ENCODE results near the gene LIN28B. TPM values are rescaled to one million over a fixed set of nuclear protein-coding genes. Genes with fewer than 3 reads are reported as not detected.

LIN28B gene
- total and polyA plus RNA-seq, 8 donors, result 0.09 to 0.44 (median 0.29) TPM; not detected in 2

- intact Hi-C loops (cut with DNase I), result no loop called here
- H3K27me3 ChIP-seq, result no peaks in the 10 kb centered on the region
- TF ChIP-seq, protein P1, sequence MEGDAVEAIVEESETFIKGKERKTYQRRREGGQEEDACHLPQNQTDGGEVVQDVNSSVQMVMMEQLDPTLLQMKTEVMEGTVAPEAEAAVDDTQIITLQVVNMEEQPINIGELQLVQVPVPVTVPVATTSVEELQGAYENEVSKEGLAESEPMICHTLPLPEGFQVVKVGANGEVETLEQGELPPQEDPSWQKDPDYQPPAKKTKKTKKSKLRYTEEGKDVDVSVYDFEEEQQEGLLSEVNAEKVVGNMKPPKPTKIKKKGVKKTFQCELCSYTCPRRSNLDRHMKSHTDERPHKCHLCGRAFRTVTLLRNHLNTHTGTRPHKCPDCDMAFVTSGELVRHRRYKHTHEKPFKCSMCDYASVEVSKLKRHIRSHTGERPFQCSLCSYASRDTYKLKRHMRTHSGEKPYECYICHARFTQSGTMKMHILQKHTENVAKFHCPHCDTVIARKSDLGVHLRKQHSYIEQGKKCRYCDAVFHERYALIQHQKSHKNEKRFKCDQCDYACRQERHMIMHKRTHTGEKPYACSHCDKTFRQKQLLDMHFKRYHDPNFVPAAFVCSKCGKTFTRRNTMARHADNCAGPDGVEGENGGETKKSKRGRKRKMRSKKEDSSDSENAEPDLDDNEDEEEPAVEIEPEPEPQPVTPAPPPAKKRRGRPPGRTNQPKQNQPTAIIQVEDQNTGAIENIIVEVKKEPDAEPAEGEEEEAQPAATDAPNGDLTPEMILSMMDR (IDR thresholded peaks at IDR 0.05), result no peak
- H3K9me3 ChIP-seq, result no peaks in the 10 kb centered on the region
- ATAC-seq (no peak), DNase-seq (no peak)
- no peak overlapping the region for H3K4me3 ChIP-seq
- H3K27ac ChIP-seq, result no peak overlapping the region
- no peaks in the 10 kb centered on the region for H3K36me3 ChIP-seq
- no peaks in the 10 kb centered on the region for H3K4me1 ChIP-seq
Observed at GRCh38 chr6:104928141-104928540, 28.8 kb upstream of the LIN28B start.

DNA sequence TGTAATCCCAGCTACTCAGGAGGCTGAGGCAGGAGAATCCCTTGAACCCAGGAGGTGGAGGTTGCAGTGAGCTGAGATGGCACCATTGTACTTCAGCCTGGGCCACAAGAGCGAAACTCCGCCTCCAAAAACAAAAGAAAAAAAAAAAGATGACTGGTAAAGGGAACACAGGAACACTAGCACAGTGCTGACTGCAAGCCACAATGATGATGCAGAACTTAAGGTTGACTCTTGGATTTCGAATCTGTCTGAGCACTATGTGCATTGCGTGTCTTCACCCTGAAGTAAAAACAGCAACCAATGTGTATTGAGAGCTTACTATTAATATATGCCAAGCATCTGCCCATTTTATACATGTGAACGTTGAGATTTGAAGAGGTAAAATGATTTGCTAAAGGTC, 27.6 kb upstream of the LIN28B start:
- Histone ChIP-seq H3K4me3 (no peak overlapping the region), H3K9me3 (no peaks in the 10 kb centered on the region), H3K4me1 (no peaks in the 10 kb centered on the region), H3K27ac (no peak overlapping the region), H3K27me3 (no peaks in the 10 kb centered on the region), H3K36me3 (no peaks in the 10 kb centered on the region)
- intact Hi-C loops (cut with DNase I), result no loop called here
- ATAC-seq, result no peak
- TF ChIP-seq, protein P1 (IDR thresholded peaks at IDR 0.05), result no peak
- no peak for DNase-seq

GRCh38 chr6:104930939-104931338, 26.0 kb upstream of the LIN28B start:
- Histone ChIP-seq H3K27ac (no peak overlapping the region), H3K4me3 (no peak overlapping the region), H3K27me3 (peaks cover 0 to 12% of the 10 kb centered on the region in 2 donors), H3K4me1 (no peaks in the 10 kb centered on the region), H3K36me3 (no peaks in the 10 kb centered on the region), H3K9me3 (no peaks in the 10 kb centered on the region)
- DNase-seq (no peak), ATAC-seq (no peak)
- TF ChIP-seq, protein P1 (IDR thresholded peaks at IDR 0.05), result no peak
- intact Hi-C loops (cut with DNase I), result no loop called here

- Histone ChIP-seq H3K27ac (no peak overlapping the region), H3K4me3 (no peak overlapping the region), H3K9me3 (peaks cover 0 to 4% of the 10 kb centered on the region in 2 donors), H3K36me3 (no peaks in the 10 kb centered on the region), H3K27me3 (peaks cover 37 to 65% of the 10 kb centered on the region in 2 donors), H3K4me1 (peaks cover 4 to 11% of the 10 kb centered on the region in 2 donors)
- TF ChIP-seq, protein P1 (IDR thresholded peaks at IDR 0.05), result no peak
- no peak for ATAC-seq
- intact Hi-C loops (cut with DNase I), result no loop called here
- DNase-seq, result peak in 1 of 4 donors; percentile 76
Observed at GRCh38 chr6:104936766-104937535, 20.0 kb upstream of the LIN28B start.

DNA sequence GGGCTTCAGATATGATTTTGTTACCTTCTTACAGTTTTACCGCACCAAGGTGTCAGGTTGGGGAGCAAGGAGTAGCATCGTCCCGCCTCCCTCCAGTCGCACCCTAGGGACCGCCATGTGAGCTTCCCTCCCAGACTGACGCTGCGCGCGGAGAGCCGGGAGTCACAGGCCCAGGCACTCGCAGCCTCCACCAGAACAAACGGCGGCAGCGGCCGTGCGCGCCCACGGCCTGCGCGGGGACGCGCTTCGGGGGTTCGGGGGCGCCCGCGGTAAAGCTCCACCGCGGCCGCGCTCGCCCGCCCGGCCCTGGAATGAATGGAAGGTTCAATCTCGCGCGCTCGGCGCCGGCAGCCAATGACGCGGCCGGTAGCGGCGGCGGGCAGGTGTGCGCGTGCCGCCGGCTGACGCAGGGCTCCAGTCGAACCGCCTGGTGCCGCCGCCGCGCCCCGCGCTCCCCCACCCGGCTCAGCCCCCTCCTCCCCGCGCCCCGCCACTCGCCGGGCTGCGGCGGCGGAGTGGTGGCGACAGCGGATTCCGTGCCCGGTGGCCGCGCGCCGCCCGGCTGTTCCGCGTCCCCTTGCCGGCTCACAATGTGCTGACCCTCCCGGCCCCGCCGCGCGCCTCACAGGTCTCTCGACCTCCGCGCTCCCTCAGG, 16.5 kb upstream of the LIN28B start:
- Histone ChIP-seq H3K4me3 (peak overlapping the region; percentile 12 to 21), H3K27me3 (peaks cover 66 to 93% of the 10 kb centered on the region in 2 donors)
- TF ChIP-seq, protein P1 (IDR thresholded peaks at IDR 0.05), result no peak

More for the DNA sequence above, 16.5 kb upstream of the LIN28B start:
- intact Hi-C loops (cut with DNase I), result no loop called here
- DNase-seq, result peak in 1 of 4 donors; percentile 60
- Histone ChIP-seq H3K4me1 (peaks cover 4 to 11% of the 10 kb centered on the region in 2 donors), H3K36me3 (no peaks in the 10 kb centered on the region), H3K27ac (no peak overlapping the region), H3K9me3 (peaks cover 0 to 4% of the 10 kb centered on the region in 2 donors)
- no peak for ATAC-seq

Measured in left lung (tissue), 10 donors.